ENCODE data around the gene SEC31A.

Gene SEC31A

DNA sequence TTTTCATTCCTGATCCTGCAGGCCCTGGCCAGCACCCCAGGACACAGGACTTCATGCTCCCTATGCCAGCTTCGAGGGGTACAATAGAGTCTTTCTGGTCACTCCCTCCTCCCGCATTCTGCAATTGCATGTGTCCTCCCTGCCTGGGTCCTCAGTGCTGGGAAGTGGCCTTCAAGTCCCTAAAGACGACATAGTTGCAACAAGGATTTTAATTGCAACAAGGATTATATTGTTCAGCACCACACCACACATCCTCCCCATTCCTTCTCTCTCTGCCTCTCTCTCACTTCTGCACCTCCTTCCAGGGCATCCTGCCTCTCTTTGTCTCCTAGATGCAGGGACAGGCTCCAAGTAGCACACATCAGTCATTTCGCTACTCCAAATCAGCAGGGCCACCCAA, 117.9 kb downstream of the SEC31A start:
- DNase-seq (ENCODE audit: low spot score): no peak

DNA sequence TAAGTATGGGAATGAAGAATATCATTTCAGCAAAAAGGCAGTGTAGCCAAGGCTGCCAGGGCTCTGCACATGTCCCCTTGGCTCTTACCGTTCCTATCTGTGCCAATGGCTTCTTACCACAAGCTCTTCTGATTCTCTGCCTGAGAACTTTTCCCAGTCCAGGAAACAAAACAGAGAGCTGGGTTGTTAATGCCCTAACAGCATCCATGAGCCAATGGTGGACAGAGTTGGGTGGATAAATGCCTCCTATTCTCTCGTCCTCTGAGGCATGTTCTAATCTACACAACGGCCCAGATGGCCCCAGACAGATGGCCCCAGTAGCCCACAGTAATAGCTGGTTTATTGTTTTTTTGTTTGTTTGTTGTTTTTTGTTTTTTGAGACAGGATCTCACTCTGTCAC, 120.3 kb downstream of the SEC31A start:
- DNase-seq (ENCODE audit: low spot score): no peak

Measured in kidney capillary endothelial cell (primary cell).